Fibroblast of upper back skin (primary cell): ENCODE results near the gene SPTY2D1.
"Not testable (repeated sequence)": the region's sequence is repeated elsewhere in the genome, so short reads cannot be mapped to it uniquely, and the experiment has no call there.

ENCODE experiments used
- DNase-seq: peaks from one replicate; pipeline ENCODE4 v3.0.0-alpha.2; 2013

Gene SPTY2D1

GRCh38 chr11:18615628-18616392 lies 18.3 kb downstream of the SPTY2D1 start:
- DNase-seq, result peak; percentile 20

- no peak for DNase-seq
These were observed 19.5 kb downstream of the SPTY2D1 start for GRCh38 chr11:18614667-18615066.

- DNase-seq, result no peak
These were observed 21.7 kb downstream of the SPTY2D1 start for GRCh38 chr11:18612394-18612793.

- no peak for DNase-seq
These were observed 22.9 kb downstream of the SPTY2D1 start for GRCh38 chr11:18611196-18611595.

GRCh38 chr11:18608376-18608775 lies 25.8 kb downstream of the SPTY2D1 start:
- no peak for DNase-seq

- no peak for DNase-seq
These were observed 33.1 kb downstream of the SPTY2D1 start for GRCh38 chr11:18600915-18601569.

- DNase-seq, result peak; percentile 40
These were observed 34.4 kb downstream of the SPTY2D1 start, which contains the start of gene MISFA for GRCh38 chr11:18599739-18600230. Gene MISFA, plus strand, starts transcription at chr11:18599789. Its CDS starts 140 bp downstream, at chr11:18599929.

GRCh38 chr11:18594999-18595749 lies 39.0 kb downstream of the SPTY2D1 start:
- DNase-seq, result no peak

- DNase-seq, result not testable (repeated sequence)
These were observed 40.1 kb downstream of the SPTY2D1 start for GRCh38 chr11:18594088-18594487.

GRCh38 chr11:18590571-18590970 lies 43.6 kb downstream of the SPTY2D1 start:
- no peak for DNase-seq

GRCh38 chr11:18588297-18589252 lies 45.6 kb downstream of the SPTY2D1 start, which contains the start of gene UEVLD:
Gene UEVLD, minus strand, starts transcription at chr11:18588734. Its CDS starts 80 bp downstream, at chr11:18588654.
- peak; percentile 87 for DNase-seq

- no peak for DNase-seq
These were observed 52.3 kb downstream of the SPTY2D1 start for GRCh38 chr11:18581825-18582224.

GRCh38 chr11:18580113-18580766 lies 53.9 kb downstream of the SPTY2D1 start:
- no peak for DNase-seq

GRCh38 chr11:18578975-18579598 lies 55.1 kb downstream of the SPTY2D1 start:
- DNase-seq, result no peak

- no peak for DNase-seq
These were observed 58.8 kb downstream of the SPTY2D1 start for GRCh38 chr11:18575361-18575760.

GRCh38 chr11:18567081-18567480 lies 67.1 kb downstream of the SPTY2D1 start:
- DNase-seq, result peak; percentile 25

- peak; percentile 7 for DNase-seq
These were observed 67.7 kb downstream of the SPTY2D1 start for GRCh38 chr11:18566406-18566805.

GRCh38 chr11:18564149-18564548 lies 70.0 kb downstream of the SPTY2D1 start:
- no peak for DNase-seq

GRCh38 chr11:18563090-18563730 lies 70.9 kb downstream of the SPTY2D1 start:
- DNase-seq, result no peak
